ENCODE results near the gene GIMAP2.

Gene GIMAP2

GRCh38 chr7:150686030-150686631 is 625 bp downstream of the GIMAP2 start:
- DNase-seq (ENCODE audit: low read depth) = no peak
- no peak overlapping the region for H3K4me3 ChIP-seq (ENCODE audit: low read depth, low read length)
- in situ Hi-C loops (cut with HindIII; ENCODE audit: low sequenced_read_pairs) = no loop called here
- TF ChIP-seq, protein P1, sequence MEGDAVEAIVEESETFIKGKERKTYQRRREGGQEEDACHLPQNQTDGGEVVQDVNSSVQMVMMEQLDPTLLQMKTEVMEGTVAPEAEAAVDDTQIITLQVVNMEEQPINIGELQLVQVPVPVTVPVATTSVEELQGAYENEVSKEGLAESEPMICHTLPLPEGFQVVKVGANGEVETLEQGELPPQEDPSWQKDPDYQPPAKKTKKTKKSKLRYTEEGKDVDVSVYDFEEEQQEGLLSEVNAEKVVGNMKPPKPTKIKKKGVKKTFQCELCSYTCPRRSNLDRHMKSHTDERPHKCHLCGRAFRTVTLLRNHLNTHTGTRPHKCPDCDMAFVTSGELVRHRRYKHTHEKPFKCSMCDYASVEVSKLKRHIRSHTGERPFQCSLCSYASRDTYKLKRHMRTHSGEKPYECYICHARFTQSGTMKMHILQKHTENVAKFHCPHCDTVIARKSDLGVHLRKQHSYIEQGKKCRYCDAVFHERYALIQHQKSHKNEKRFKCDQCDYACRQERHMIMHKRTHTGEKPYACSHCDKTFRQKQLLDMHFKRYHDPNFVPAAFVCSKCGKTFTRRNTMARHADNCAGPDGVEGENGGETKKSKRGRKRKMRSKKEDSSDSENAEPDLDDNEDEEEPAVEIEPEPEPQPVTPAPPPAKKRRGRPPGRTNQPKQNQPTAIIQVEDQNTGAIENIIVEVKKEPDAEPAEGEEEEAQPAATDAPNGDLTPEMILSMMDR (IDR thresholded peaks at IDR 0.05; ENCODE audit: low read depth, low read length, missing control alignments) = no peak

DNA sequence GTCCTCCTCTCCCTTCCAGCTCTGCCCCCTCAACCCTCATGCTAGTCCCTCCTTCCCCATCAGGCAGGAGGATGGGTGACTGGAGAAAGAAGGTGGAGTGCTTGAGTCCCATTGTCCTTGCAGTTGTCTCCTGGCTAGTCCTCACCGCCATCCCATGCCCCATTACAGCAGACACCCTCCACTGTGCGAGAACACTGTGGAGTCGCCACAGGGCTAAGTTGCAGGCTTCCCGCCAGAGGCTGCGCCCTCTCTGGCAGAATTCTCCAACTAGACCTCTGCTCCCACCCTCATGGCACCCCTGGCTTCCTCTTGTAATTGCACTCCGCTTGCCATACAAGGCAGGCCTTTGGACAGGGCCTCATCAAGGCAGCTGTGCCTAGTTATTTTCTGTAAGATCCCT is 3.1 kb downstream of the GIMAP2 start:
- TF ChIP-seq, protein P1 (IDR thresholded peaks at IDR 0.05; ENCODE audit: low read depth, low read length, missing control alignments) = no peak
- DNase-seq (ENCODE audit: low read depth) = no peak
- in situ Hi-C loops (cut with HindIII; ENCODE audit: low sequenced_read_pairs) = no loop called here
- H3K4me3 ChIP-seq (ENCODE audit: low read depth, low read length) = no peak overlapping the region

- H3K4me3 ChIP-seq (ENCODE audit: low read depth, low read length) = no peak overlapping the region
- in situ Hi-C loops (cut with HindIII; ENCODE audit: low sequenced_read_pairs) = no loop called here
- DNase-seq (ENCODE audit: low read depth) = no peak
- TF ChIP-seq, protein P1 (IDR thresholded peaks at IDR 0.05; ENCODE audit: low read depth, low read length, missing control alignments) = no peak
Observed at GRCh38 chr7:150695654-150696053, 10.1 kb downstream of the GIMAP2 start.

DNA sequence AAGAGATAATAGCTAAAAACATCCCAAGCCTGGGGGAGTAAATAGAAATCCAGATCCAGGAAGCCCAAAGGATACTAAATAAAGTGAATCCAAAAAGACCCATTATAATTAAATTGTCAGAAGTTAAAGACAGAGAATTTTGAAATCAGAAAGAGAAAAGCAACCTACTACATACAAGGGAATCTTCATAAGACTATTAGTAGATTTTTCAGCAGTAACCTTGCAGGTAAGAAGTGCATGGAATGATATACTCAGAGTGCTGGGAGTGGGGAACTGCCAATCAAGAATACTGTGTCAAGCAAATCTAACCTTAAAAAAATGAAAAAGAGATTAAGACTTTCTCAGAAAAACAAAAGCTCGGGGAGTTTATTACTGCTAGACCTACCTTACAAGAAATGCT is 17.7 kb downstream of the GIMAP2 start:
- no peak for DNase-seq (ENCODE audit: low read depth)
- in situ Hi-C loops (cut with HindIII; ENCODE audit: low sequenced_read_pairs) = no loop called here
- no peak overlapping the region for H3K4me3 ChIP-seq (ENCODE audit: low read depth, low read length)
- TF ChIP-seq, protein P1 (IDR thresholded peaks at IDR 0.05; ENCODE audit: low read depth, low read length, missing control alignments) = no peak

DNA sequence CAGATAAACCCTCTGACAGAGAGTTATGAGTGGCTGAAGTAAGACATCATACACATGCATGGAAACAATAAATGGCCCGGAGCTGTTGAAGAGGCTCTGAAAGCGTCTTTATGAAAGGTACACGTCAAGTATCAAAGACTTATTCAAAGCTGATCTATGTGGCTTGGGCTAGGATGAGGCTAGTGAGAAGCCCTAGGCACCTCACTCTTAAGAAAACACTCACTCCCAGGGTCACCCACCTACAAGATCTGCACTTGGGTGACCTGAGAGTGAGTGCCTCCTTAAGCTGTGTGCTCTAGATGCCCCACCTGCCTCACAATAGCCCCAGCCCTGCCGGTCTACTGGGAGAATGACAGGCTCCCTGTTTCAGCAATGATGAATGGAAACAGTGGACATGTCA is 29.8 kb downstream of the GIMAP2 start:
- DNase-seq (ENCODE audit: low read depth) = no peak
- in situ Hi-C loops (cut with HindIII; ENCODE audit: low sequenced_read_pairs) = no loop called here
- TF ChIP-seq, protein P1 (IDR thresholded peaks at IDR 0.05; ENCODE audit: low read depth, low read length, missing control alignments) = no peak
- H3K4me3 ChIP-seq (ENCODE audit: low read depth, low read length) = no peak overlapping the region

DNA sequence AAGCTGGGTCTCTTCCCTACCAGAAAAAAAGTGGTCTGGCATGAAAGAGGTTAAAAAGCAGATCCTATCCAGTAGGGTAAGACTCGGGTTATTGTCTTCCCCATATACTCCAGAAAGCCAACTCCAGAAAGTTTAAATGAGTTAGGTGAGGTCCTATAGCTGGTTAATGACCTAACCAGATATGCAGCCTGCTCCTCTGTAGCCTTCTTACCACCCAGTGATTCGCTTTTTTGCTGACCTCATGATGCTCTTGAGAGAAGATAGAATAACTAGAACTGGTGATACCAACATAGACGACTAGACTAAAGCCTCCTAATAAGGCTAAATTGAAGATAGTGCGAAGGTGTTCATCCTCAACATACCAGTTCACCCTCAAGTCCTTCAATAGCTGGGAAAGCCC is 30.2 kb downstream of the GIMAP2 start:
- DNase-seq (ENCODE audit: low read depth) = no peak
- TF ChIP-seq, protein P1 (IDR thresholded peaks at IDR 0.05; ENCODE audit: low read depth, low read length, missing control alignments) = no peak
- H3K4me3 ChIP-seq (ENCODE audit: low read depth, low read length) = no peak overlapping the region
- in situ Hi-C loops (cut with HindIII; ENCODE audit: low sequenced_read_pairs) = no loop called here

All from astrocyte of the cerebellum (primary cell).